GM12891 (cell line): Measurements from ENCODE around the gene ARHGEF4.

Source experiments
- DNase-seq: peaks from one replicate; pipeline ENCODE4 v3.0.0; 2011; ENCODE audit warnings: low spot score; ENCODE audit not compliant: insufficient read length
- FAIRE-seq: peaks from 2 replicates; lab custom pipeline; 2011; peaks lifted over from hg19 to GRCh38; lab: Jason Lieb, UNC
- PAX5 ChIP-seq: IDR thresholded peaks from 2 replicates; pipeline ENCODE4 v1.6.1; 2011; ENCODE audit warnings: low read length, moderate library complexity, mild to moderate bottlenecking; ENCODE audit not compliant: insufficient read depth, severe bottlenecking
- POLR2A ChIP-seq: IDR thresholded peaks from 2 replicates; pipeline ENCODE4 v1.6.1; 2011; ENCODE audit warnings: low read depth, low read length, control low read depth
- POLR2AphosphoS5 ChIP-seq: IDR thresholded peaks from 2 replicates; pipeline ENCODE4 v1.6.1; 2011; ENCODE audit warnings: low read depth, low read length, control low read depth
- POU2F2 ChIP-seq: IDR thresholded peaks from 2 replicates; pipeline ENCODE4 v1.6.1; 2011; ENCODE audit warnings: low read depth, mild to moderate bottlenecking, control low read depth, low read length, moderate library complexity
- SPI1 ChIP-seq: IDR thresholded peaks from 2 replicates; pipeline ENCODE4 v1.6.1; 2011; ENCODE audit warnings: low read depth, low read length, control low read depth
- TAF1 ChIP-seq: IDR thresholded peaks from 2 replicates; pipeline ENCODE4 v1.6.1; 2011; ENCODE audit warnings: low read depth, low read length, control low read depth

Gene ARHGEF4

DNA sequence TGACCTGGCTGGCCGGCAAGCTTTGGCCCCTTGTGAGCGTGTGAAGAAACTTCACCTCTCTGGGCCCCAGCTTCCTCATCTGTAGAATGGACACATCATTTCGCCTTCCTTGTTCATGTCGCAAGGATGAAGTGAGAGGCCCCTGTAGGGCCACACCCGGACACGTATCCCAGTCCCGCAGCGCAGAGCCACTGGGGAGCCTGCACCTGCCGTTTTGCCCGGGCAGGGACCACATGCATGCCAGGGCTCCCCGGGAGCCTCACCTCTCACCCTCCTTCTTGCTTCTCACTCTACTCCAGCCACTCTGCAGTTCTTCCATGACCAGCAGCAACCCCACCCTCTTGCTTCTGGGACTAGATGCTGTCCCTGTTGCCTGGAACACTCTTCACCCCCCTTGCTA is 179.1 kb downstream of the ARHGEF4 start:
- no peak for FAIRE-seq
- DNase-seq = no peak
- TF ChIP-seq POU2F2 = no peak

GRCh38 chr2:131016826-131017741 is 180.4 kb downstream of the ARHGEF4 start:
- TF ChIP-seq POU2F2 (no peak), TAF1 (no peak), POLR2AphosphoS5 (no peak), PAX5 (no peak), SPI1 (no peak), POLR2A (no peak)
- no peak for FAIRE-seq

GRCh38 chr2:131022731-131023130 is 186.0 kb downstream of the ARHGEF4 start:
- no peak for TF ChIP-seq POLR2A
- DNase-seq = no peak
- FAIRE-seq = no peak

More at GRCh38 chr2:131016826-131017741, 180.4 kb downstream of the ARHGEF4 start:
- no peak for DNase-seq

DNA sequence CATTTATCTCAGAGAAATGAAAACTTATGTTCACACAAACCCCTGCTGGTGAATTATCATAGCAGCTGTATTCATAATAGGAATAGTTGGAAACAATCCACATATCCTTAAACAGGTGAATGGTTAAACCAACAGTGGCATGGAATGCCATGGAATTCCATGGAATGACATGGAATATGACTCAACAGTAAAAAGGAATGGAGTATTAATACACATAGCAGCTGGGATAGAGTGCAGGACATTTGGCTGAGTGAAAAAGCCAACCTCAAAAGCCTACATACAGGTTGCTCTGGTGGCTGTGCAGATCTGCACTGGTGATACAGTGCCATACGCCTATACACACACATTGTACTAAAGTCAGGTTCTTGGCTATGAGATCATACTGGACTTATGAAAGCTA is 187.0 kb downstream of the ARHGEF4 start:
- no peak for FAIRE-seq
- TF ChIP-seq POLR2AphosphoS5 = no peak
- no peak for TF ChIP-seq PAX5
- DNase-seq = no peak

DNA sequence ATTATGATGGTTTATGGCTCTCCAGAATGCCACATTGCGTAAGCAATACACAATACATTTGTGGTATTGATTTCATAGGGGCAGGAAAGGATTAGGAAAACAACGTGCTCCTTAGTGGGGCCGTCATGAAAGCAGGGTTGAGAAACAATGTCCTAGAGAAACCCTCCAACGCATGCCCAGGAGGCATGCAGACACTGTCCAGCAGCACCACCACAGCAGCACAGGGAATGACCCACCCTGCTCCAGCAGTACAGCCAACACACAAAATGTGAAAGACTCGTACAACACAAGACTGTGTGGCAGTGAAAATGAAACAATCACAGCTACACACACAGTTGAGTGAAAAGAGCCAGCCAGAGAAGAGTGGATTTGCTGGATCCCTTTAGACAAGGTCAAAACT is 190.2 kb downstream of the ARHGEF4 start:
- no peak for DNase-seq
- TF ChIP-seq POU2F2 (no peak), TAF1 (no peak), POLR2AphosphoS5 (no peak), SPI1 (no peak), PAX5 (no peak), POLR2A (no peak)
- no peak for FAIRE-seq

DNA sequence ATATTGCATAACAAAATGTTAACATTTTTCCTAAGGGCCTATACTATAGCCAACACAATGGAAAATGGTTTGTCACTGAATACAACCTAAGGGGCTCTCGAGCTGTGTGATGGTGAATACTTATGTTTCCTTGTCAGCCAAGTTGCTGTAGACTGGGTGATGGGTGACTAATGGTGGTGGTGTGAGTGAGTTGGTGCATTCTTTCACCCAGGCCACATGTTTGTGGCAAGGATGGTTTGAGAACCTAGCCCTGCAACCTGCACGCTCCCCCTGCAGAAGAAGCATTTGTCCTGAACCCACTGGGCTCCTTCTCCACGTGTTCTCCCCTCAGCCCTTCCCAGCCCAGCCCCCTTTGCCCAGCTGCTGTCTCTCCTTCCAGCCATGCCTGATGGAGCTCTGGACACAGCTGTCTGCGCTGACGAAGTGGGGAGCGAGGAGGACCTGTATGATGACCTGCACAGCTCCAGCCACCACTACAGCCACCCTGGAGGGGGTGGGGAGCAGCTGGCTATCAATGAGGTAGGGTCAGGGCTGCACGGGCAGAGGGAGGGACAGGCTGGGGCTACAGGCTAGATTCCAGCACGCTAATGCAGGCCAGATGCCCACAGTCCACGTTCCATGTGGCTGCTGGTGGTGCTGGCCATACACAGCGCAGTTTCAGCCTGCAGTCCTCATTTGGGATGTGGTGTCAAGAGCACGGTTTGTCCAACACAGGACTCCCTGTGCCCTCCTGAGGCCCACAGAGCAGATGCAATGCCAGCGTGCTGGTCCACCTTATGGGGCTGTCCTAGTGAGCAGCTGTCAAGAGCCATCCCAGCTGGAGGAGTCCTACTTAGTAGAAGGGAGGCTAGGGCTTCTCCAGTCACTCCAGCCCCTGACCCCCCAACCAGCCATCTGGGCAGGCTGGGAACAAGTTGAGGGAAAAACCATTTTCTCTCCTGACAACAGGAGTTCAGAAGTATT is 191.1 kb downstream of the ARHGEF4 start:
- FAIRE-seq = no peak
- TF ChIP-seq PAX5 (no peak), TAF1 (no peak)
- DNase-seq = no peak

GRCh38 chr2:131029812-131030211 is 193.1 kb downstream of the ARHGEF4 start:
- DNase-seq (no peak), FAIRE-seq (no peak)

GRCh38 chr2:131030478-131030971 is 193.8 kb downstream of the ARHGEF4 start:
- TF ChIP-seq PAX5 (no peak), POLR2A (no peak), POLR2AphosphoS5 (no peak), TAF1 (no peak), POU2F2 (no peak), SPI1 (no peak)
- DNase-seq (no peak), FAIRE-seq (no peak)

More at GRCh38 chr2:131029812-131030211, 193.1 kb downstream of the ARHGEF4 start:
- TF ChIP-seq POU2F2 (no peak), TAF1 (no peak), PAX5 (no peak), POLR2AphosphoS5 (no peak), SPI1 (no peak), POLR2A (no peak)

DNA sequence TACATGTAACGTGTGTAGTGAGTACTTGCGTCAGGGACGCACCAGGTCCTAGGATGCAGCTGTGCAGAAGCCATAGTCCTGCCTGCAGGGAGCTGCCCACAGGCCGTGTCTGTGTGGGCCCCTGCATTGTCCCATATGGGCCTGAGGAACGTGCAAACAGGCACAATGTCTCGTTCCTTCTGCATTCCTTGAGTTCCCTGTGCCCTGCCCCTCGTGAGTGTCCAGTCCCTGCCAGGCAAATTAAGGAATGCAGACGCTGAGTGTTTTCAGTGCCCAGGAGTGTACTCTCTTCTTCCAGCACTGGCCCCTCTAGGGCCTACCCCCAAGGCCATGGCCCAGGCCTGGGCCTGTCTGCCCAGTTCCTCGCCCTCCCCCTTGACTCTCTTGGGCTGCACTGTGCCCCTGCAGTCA is 194.7 kb downstream of the ARHGEF4 start:
- TF ChIP-seq POLR2AphosphoS5 = no peak
- no peak for TF ChIP-seq SPI1
- no peak for TF ChIP-seq POLR2A
- no peak for TF ChIP-seq TAF1
- TF ChIP-seq POU2F2 = no peak
- TF ChIP-seq PAX5 = no peak
- DNase-seq (no peak), FAIRE-seq (no peak)
